RCC 7860 (cell line): ENCODE data around the gene SRD5A1.
A peak's percentile ranks its signal among the peaks of the same experiment; 100 is the strongest.

Experiments
- DNase-seq: peaks from one replicate; pipeline ENCODE4 v3.0.0-alpha.2; 2015; ENCODE audit warnings: low spot score
- FAIRE-seq: peaks from 2 replicates; lab custom pipeline; 2012; peaks lifted over from hg19 to GRCh38; lab: Jason Lieb, UNC

The SRD5A1 gene, protein sequence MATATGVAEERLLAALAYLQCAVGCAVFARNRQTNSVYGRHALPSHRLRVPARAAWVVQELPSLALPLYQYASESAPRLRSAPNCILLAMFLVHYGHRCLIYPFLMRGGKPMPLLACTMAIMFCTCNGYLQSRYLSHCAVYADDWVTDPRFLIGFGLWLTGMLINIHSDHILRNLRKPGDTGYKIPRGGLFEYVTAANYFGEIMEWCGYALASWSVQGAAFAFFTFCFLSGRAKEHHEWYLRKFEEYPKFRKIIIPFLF

DNA sequence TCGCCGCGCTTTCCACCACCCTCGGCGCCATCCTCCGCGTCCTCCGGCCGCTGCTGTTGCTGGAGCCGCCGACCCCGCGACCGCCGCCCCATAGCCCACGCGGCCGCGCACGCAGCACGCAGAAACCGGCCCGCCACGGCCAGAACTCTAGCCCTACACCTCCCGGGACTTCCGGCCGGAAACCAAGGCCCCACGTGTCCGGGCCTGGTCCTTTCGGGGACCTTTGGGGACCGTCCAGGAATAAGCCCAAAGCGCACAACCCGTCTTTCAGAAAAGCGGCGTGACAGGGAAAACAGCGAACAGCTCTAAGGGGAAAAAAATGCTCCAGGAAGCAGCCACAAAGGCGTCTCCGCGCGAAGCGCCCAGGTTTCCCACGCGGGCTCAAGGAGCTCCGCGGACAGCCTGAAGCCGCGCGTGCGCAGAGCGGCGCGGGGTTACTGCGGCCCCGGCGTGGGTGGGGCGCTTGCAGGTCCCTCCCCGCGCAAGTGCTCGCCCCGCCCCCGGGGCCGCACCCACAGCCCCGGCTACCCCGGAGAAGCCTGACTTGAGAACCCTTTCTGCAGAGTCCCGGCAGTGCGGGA lies at the start of gene SRD5A1, which contains the start of gene NSUN2:
Gene SRD5A1, plus strand, starts transcription at position 553 of the 581 bp plus-strand sequence. CDS start 137 bp downstream, outside the sequence.
Gene NSUN2, minus strand, starts transcription at position 157 of the 581 bp plus-strand sequence. Its CDS starts 65 bp downstream, at position 92.
- FAIRE-seq (no peak), DNase-seq (peak; percentile 83)

DNA sequence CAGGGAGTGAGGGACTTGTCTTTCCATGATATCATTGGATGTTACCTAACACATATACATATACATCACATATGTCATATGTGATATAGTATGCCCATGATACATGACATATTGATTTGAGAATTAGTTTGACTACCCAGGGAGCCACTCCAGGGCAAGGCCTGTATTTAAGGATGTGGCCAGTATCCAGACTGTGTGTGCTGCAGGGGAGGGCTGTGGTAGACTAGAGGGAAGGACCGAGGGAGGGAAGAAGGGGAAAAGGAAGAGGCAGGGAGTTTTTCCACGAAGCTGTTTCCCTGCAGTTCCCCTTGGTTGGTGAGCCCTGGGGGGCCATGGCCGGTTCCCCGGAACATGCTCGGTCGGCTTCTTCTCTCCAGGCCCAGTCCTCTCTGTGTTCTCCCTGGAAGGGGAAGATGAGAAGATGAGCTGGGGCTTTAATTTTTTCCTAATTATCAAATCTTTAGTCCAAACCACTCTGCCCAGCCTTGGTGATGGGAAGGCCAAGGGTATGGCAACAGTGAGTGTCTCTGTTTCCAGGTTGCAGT lies 49.1 kb upstream of the SRD5A1 start:
- no peak for FAIRE-seq

DNA sequence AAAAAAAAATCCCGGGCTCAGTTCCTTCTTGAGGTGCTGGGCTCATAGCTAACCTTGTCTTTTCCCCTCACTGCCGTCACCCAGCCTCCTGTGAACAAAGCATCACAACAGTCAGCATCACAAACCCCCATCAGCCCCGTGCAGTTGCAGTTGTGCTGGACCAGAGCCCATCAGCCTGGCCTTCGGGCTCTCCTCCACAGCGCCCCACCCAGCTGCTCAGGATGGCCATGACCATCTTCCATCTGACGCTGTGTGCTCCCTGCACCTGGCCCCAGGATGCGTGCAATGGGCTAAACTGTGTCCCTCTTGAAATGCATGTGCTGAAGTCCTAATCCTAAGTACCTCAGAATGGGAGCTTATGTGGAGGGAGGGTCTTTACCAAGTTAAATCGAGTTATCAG lies 48.5 kb upstream of the SRD5A1 start:
- DNase-seq (no peak), FAIRE-seq (no peak)

More for the DNA sequence above, 49.1 kb upstream of the SRD5A1 start:
- no peak for DNase-seq

- DNase-seq (no peak), FAIRE-seq (no peak)
Observed at GRCh38 chr5:6585168-6585567, 48.1 kb upstream of the SRD5A1 start.

DNA sequence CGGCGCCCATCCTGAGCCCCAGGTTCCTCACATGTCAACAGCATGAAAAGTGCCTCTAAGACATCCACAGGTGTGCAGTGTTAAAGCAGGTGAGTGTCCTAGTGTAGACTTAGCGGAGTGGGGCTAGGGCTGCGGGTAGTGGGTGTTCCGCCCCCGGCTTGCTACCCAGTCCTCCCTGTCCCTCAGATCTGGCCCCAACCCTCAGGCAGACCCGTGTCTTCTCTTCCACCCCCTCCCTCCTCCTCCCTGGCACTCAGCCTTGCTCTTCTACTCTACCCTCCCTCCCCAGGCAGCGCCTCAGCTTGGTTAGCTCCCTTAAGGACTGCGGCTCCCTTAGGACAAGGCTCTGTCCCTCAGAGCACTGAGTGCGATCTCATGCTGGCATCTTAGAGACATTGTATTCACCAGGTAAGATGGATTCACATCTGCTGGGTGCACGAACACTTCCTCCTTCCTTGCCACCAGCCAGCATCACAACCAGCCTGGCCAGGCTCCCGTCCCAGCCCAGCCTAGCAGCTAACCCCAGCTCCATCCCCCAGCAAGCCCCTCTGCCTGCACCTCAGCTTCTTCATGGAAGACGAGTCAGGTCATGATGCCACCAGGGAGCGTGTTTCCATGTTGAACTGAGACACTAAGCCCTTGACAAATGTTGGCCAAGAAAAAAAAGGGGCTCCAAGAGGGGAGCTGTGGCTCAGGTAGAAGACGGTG lies 47.1 kb upstream of the SRD5A1 start:
- DNase-seq (no peak), FAIRE-seq (no peak)

- FAIRE-seq = no peak
- DNase-seq = no peak
Observed at GRCh38 chr5:6586647-6587042, 46.6 kb upstream of the SRD5A1 start.

DNA sequence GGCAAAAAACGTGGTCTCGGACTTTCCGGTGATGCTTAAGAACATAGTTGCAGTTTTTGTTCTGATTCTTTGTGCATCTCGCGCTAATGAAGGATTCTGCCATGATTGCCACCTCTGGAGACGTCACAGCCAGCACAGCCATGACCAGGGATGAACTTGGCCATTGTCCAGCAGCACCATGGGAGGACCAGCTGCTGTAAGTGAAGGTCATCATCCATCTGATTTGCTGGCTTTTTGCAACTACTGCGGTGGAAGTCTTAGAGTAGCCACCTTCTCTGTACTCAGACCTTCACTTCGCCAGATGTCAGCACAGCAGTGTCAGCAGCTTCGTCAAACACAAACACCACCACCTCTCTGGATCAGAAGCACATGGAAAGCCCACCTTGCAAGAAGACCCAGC lies 46.1 kb upstream of the SRD5A1 start:
- no peak for DNase-seq
- FAIRE-seq = no peak

GRCh38 chr5:6590581-6590980 lies 42.7 kb upstream of the SRD5A1 start:
- DNase-seq (no peak), FAIRE-seq (no peak)

GRCh38 chr5:6591671-6592288 lies 41.5 kb upstream of the SRD5A1 start:
- no peak for DNase-seq
- no peak for FAIRE-seq

DNA sequence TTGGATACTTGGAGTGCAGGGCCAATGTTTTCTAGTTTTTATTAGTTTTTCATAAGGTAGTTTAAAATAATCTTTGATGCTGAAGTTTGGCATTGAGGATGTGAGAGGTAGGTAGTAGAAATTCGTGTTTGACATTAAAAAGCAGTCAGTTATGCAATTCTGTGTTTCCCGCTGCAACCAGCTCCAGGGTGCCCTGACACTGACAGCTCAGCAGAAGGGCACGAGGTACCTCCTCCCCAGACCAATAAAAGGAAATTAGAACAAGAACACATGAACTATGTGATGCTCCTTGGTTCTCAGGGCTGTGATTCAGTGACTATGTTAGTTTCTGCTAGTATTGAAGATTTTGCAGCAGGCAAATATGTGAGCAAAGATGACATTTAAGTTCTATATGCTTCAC lies 40.6 kb upstream of the SRD5A1 start:
- no peak for FAIRE-seq

GRCh38 chr5:6593148-6594016 lies 39.9 kb upstream of the SRD5A1 start:
- no peak for DNase-seq
- FAIRE-seq = no peak

More for the DNA sequence above, 40.6 kb upstream of the SRD5A1 start:
- DNase-seq = no peak

DNA sequence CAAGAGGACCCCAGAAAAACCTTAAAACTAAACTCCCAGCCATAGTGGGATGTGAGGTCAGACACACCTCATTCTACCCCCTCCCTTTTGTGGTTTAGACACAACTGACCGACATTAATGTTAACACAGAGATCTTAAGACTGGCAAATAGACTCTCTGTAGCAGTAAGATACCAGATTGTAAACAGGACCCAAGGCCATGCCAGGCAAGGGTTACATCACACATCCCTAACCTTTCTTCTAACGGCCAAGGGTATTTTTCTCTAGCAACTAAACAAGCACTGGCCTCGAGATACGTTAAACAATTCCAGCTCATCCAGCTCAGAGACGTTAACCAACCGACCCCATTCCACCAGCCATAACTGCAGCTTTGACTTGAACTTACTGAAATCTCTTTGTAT lies 39.2 kb upstream of the SRD5A1 start:
- no peak for FAIRE-seq
- no peak for DNase-seq

DNA sequence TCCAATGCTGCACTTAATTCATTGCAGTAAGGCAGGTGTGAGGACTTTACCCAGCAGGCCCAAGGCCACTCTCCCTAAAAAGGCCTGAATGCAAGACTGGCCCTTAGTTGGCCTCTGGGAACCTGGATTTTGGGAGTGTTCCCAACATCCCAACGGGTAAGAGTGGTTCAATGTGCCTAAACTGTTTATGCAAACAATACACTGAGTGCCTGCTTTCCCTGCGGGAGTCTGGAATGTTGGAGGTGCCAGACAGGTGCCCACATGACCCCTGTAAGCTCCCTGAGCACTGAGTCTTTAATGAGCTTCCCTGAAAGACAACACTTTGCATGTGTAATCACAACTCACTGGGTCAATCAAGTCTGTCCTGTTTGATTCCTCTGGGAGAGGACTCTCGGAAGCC lies 37.8 kb upstream of the SRD5A1 start:
- DNase-seq = no peak
- no peak for FAIRE-seq

DNA sequence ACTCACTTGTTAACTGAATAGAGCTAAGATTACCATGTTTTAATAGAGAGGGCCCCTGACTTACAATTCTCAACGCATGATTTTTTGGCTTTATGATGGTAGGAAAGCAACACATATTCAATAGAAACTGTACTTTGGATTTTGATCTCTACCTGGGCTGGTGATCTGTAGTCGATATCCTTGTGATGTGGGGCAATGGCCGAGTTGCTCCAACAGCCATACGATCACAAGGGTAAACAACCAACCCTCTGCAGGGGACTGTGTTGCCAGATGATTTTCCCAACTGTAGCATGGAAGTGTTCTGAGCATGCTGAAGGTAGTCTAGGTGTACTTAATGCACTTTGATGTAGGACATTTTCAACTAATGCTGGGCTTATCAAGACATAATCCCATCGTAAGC lies 36.9 kb upstream of the SRD5A1 start:
- DNase-seq (no peak), FAIRE-seq (no peak)

- DNase-seq (no peak), FAIRE-seq (no peak)
Observed at GRCh38 chr5:6597557-6597956, 35.7 kb upstream of the SRD5A1 start.

GRCh38 chr5:6598351-6598900 lies 34.8 kb upstream of the SRD5A1 start:
- DNase-seq (no peak), FAIRE-seq (no peak)

- DNase-seq (no peak), FAIRE-seq (no peak)
Observed at GRCh38 chr5:6599739-6600138, 33.5 kb upstream of the SRD5A1 start.

GRCh38 chr5:6601271-6601670 lies 32.0 kb upstream of the SRD5A1 start:
- FAIRE-seq (no peak), DNase-seq (no peak)

DNA sequence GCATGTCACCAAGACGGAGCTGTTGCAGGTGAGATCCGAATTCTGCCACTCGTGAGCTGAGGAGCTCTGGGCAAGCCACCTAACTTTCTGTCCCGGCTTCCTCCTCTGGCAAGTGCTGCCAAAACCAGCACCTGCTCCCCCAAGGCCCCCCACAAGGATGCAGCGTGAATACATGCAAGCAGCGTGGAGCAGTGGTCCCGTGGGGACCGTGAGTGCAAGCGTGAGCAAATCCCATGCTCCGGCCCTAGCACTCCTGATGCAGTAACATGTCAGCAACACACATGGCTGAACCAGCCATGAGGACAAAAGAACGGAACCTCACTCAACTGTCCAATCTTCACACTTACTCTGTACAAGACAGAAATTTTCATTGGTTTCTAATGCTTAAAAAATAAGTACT lies 31.4 kb upstream of the SRD5A1 start:
- no peak for DNase-seq
- no peak for FAIRE-seq

- DNase-seq (no peak), FAIRE-seq (no peak)
Observed at GRCh38 chr5:6602441-6602840, 30.8 kb upstream of the SRD5A1 start.
